HepG2 (cell line): ENCODE measurements around the gene RARA. TPM values are rescaled to one million over a fixed set of nuclear protein-coding genes. Genes with fewer than 3 reads are reported as not detected.

Experiments used
- ATF7-NPFF ChIP-seq: sonication (generic); formaldehyde crosslinking; IDR thresholded peaks from 2 replicates; pipeline ENCODE4 v1.8.1; 2023; ENCODE audit warnings: mild to moderate bottlenecking, low read depth, missing genetic modification reagents, moderate library complexity
- BRD4 ChIP-seq: sonication (generic); formaldehyde crosslinking; IDR thresholded peaks from 2 replicates; pipeline ENCODE4 v1.4.0; 2020; ENCODE audit warnings: missing genetic modification reagents
- EP300 ChIP-seq, 3 experiments: sonication (generic) in 1 of 3; formaldehyde crosslinking in 1 of 3; IDR thresholded peaks; 2 replicates each; pipeline versions ENCODE4 v1.5.1 to v1.6.1; 2011 to 2020; ENCODE audit warnings: low read depth in 2 of 3, low read length in 2 of 3, borderline replicate concordance in 1 of 3, improper control_type of control experiment in 1 of 3, mild to moderate bottlenecking in 1 of 3, missing genetic modification reagents in 1 of 3, moderate library complexity in 1 of 3
- FIP1L1 ChIP-seq: fragments of 200-400 bp; formaldehyde crosslinking; IDR thresholded peaks from 2 replicates; pipeline ENCODE4 v1.6.1; 2018; ENCODE audit warnings: low read depth, mild to moderate bottlenecking, low read length, moderate library complexity, borderline replicate concordance; ENCODE audit not compliant: insufficient read depth
- HMG20B ChIP-seq: conservative IDR thresholded peaks from 2 replicates; pipeline ENCODE4 v1.6.1; 2016; ENCODE audit warnings: missing genetic modification reagents, missing compliant biosample characterization
- NFYB ChIP-seq: sonication (generic); formaldehyde crosslinking; IDR thresholded peaks from 2 replicates; pipeline ENCODE4 v1.4.0; 2020; ENCODE audit warnings: missing genetic modification reagents
- PLRG1 ChIP-seq: fragments of 450-650 bp; conservative IDR thresholded peaks from 2 replicates; pipeline ENCODE4 v1.6.1; 2016
- REPIN1 ChIP-seq: sonication (generic); formaldehyde crosslinking; IDR thresholded peaks from 2 replicates; pipeline ENCODE4 v1.8.0; 2022; ENCODE audit warnings: missing genetic modification reagents, low read depth, mild to moderate bottlenecking, borderline replicate concordance
- ZBTB3 ChIP-seq: sonication (generic); formaldehyde crosslinking; IDR thresholded peaks from 2 replicates; pipeline ENCODE4 v1.4.0; 2020; ENCODE audit warnings: low read depth, mild to moderate bottlenecking, moderate library complexity, missing genetic modification reagents, borderline replicate concordance
- ZNF180 ChIP-seq: sonication (generic); formaldehyde crosslinking; IDR thresholded peaks from 2 replicates; pipeline ENCODE4 v1.4.0; 2020; ENCODE audit warnings: low read depth, missing genetic modification reagents, borderline replicate concordance
- ZNF235 ChIP-seq: sonication (generic); formaldehyde crosslinking; IDR thresholded peaks from 2 replicates; pipeline ENCODE4 v1.8.1; 2023; ENCODE audit warnings: mild to moderate bottlenecking, missing genetic modification reagents, borderline replicate concordance
- ZNF550 ChIP-seq: sonication (generic); formaldehyde crosslinking; IDR thresholded peaks from 2 replicates; pipeline ENCODE4 v1.4.0; 2020; ENCODE audit warnings: mild to moderate bottlenecking, missing genetic modification reagents, borderline replicate concordance
- ZNF564 ChIP-seq: sonication (generic); formaldehyde crosslinking; IDR thresholded peaks from 2 replicates; pipeline ENCODE4 v1.8.1; 2023; ENCODE audit warnings: mild to moderate bottlenecking, missing genetic modification reagents
- ZNF570 ChIP-seq: sonication (generic); formaldehyde crosslinking; IDR thresholded peaks from 2 replicates; pipeline ENCODE4 v1.4.0; 2020; ENCODE audit warnings: mild to moderate bottlenecking, missing genetic modification reagents, borderline replicate concordance
- ZNF644 ChIP-seq: IDR thresholded peaks from 2 replicates; pipeline ENCODE4 v1.6.1; 2016; ENCODE audit warnings: low read depth
- ZNF768 ChIP-seq: sonication (generic); formaldehyde crosslinking; IDR thresholded peaks from 2 replicates; pipeline ENCODE4 v1.4.0; 2020; ENCODE audit warnings: missing genetic modification reagents
- ZSCAN25 ChIP-seq: sonication (generic); formaldehyde crosslinking; IDR thresholded peaks from 2 replicates; pipeline ENCODE4 v1.8.0; 2022; ENCODE audit warnings: mild to moderate bottlenecking, missing genetic modification reagents
- polyA plus RNA-seq, 8 experiments: library from polyadenylated mRNA; depleted of rRNA in 3 of 8; stranded (reverse) in 7 of 8; unstranded in 1 of 8; fragments of >200 nt; fragmentation: Illumina TruSeq in 4 of 8; extraction: Trizol in 4 of 8; gene quantifications; 2 replicates each; pipeline versions ENCODE4 v1.2.1 to v1.2.3, GENCODE V29; 2011 to 2016; ENCODE audit warnings: low read depth in 4 of 8, missing spikeins in 1 of 8, mixed read lengths in 1 of 8; ENCODE audit not compliant: insufficient read depth in 1 of 8
- total RNA-seq, 5 experiments: library from RNA; depleted of rRNA; stranded (reverse); fragments of >200 nt; fragmentation: Illumina TruSeq; extraction: Trizol; gene quantifications; 2 replicates each; pipeline ENCODE4 v1.2.3, GENCODE V29; 2016; ENCODE audit warnings: low read depth in 1 of 5
- TF ChIP-seq, protein P1 (sequence below): IDR thresholded peaks from 2 replicates; pipeline ENCODE4 v1.6.1; 2016; ENCODE audit warnings: mild to moderate bottlenecking, missing biosample characterization, missing genetic modification reagents
- TF ChIP-seq, protein P2 (sequence below): sonication (generic); formaldehyde crosslinking; IDR thresholded peaks from 2 replicates; pipeline ENCODE4 v1.8.1; 2023; ENCODE audit warnings: mild to moderate bottlenecking, moderate library complexity, missing genetic modification reagents
- TF ChIP-seq, protein P3 (sequence below): sonication (generic); formaldehyde crosslinking; IDR thresholded peaks from 2 replicates; pipeline ENCODE4 v1.4.0; 2020; ENCODE audit warnings: missing genetic modification reagents, mild to moderate bottlenecking, borderline replicate concordance
- TF ChIP-seq, protein P4 (sequence below): sonication (generic); formaldehyde crosslinking; IDR thresholded peaks from 2 replicates; pipeline ENCODE4 v1.4.0; 2020; ENCODE audit warnings: mild to moderate bottlenecking, missing genetic modification reagents
- TF ChIP-seq, protein P5 (sequence below): sonication (generic); formaldehyde crosslinking; IDR thresholded peaks from 2 replicates; pipeline ENCODE4 v1.9.0; 2021; ENCODE audit warnings: missing genetic modification reagents, borderline replicate concordance

Gene RARA
- total and polyA plus RNA-seq, 2 of the 13 experiments (the other 11 are each of a cell fraction or from before 2014, with no cell fraction given), result 6.4 to 8.6 TPM

DNA sequence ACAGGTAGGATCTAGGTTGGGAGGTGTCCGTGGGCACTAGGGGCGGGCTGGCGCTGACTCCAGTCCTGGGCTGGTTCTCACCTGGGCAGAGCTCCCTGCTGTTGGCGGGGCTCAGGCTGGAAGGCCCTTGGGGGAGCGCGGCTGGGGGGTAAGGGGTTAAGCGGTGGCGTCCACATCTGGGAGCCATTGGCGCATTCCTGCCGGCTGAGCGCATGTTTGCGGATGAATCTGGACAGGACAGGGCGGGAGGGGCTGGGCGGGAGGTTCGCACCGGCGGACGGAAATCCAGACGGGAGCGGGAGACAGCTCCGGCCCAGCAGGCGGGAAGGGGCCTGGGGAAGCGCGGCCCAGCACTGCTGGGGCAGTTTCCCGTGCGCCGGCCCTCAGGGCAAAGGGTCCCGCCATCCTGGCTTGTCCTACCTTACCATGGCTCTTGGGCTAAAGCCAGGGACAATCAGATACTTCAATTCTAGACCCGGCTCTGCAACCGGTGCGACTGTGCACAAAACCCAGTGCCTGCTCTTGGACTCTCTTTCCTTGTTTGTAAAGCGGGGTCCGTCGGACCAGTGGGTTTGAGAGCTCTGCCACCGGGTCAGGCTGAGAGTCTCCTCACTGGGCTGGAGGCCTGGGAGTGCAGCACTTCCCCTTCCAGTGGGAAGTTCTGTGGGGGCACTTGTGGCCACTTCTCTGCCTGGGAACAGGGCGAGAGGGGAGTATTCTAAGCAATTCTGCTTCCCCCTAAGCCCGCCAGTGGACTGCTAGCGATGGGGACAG is 7.8 kb downstream of the RARA start (continued):
- peak; percentile 73; the same call in 1 of the 2 replicates for TF ChIP-seq ZNF768
- TF ChIP-seq, protein P1, sequence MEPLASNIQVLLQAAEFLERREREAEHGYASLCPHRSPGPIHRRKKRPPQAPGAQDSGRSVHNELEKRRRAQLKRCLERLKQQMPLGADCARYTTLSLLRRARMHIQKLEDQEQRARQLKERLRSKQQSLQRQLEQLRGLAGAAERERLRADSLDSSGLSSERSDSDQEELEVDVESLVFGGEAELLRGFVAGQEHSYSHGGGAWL, result peak; percentile 76; the same call in 1 of the 2 replicates
- no peak for TF ChIP-seq ZNF180 (CRISPR knock-in tag)
- no peak; the same call in 1 of the 2 replicates for TF ChIP-seq ZNF644 (CRISPR knock-in tag)
- TF ChIP-seq HMG20B (CRISPR knock-in tag), result peak; percentile 74
- TF ChIP-seq ATF7-NPFF (CRISPR knock-in tag), result peak; percentile 59; the same call in 1 of the 2 replicates
- TF ChIP-seq FIP1L1, result no peak
- no peak for TF ChIP-seq PLRG1
- peak; percentile 80; the same call in 1 of the 2 replicates for TF ChIP-seq ZNF564 (CRISPR knock-in tag)
- TF ChIP-seq, protein P2, sequence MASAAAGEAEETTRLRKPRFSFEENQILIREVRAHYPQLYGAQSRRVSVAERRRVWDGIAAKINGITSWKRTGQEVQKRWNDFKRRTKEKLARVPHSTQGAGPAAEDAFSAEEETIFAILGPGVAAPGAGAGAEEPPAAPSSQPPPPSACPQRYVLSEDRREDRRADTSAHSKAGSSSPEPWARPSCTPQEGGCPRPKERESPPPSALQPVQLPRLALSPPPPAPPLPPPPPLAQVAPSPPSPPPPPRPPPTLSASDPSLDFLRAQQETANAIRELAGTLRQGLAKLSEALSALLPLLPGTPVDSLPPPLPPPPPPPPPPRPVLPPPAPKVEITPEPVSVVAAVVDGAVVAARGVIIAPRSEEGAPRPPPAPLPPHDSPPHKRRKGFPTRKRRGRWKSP (CRISPR knock-in tag), result peak; percentile 82
- peak; percentile 7; the same call in 1 of the 2 replicates for TF ChIP-seq NFYB
- TF ChIP-seq, protein P3, sequence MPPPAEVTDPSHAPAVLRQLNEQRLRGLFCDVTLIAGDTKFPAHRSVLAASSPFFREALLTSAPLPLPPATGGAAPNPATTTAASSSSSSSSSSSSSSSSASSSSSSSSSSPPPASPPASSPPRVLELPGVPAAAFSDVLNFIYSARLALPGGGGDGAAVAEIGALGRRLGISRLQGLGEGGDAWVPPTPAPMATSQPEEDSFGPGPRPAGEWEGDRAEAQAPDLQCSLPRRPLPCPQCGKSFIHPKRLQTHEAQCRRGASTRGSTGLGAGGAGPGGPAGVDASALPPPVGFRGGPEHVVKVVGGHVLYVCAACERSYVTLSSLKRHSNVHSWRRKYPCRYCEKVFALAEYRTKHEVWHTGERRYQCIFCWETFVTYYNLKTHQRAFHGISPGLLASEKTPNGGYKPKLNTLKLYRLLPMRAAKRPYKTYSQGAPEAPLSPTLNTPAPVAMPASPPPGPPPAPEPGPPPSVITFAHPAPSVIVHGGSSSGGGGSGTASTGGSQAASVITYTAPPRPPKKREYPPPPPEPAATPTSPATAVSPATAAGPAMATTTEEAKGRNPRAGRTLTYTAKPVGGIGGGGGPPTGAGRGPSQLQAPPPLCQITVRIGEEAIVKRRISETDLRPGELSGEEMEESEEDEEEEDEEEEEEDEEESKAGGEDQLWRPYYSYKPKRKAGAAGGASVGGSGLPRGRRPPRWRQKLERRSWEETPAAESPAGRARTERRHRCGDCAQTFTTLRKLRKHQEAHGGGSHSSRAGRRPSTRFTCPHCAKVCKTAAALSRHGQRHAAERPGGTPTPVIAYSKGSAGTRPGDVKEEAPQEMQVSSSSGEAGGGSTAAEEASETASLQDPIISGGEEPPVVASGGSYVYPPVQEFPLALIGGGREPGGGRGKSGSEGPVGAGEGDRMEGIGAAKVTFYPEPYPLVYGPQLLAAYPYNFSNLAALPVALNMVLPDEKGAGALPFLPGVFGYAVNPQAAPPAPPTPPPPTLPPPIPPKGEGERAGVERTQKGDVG (CRISPR knock-in tag), result 0 out of 2 replicates have a peak, but pooled peaks have one; percentile 21
- TF ChIP-seq, protein P4, sequence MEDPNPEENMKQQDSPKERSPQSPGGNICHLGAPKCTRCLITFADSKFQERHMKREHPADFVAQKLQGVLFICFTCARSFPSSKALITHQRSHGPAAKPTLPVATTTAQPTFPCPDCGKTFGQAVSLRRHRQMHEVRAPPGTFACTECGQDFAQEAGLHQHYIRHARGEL (CRISPR knock-in tag), result no peak
- no peak for TF ChIP-seq REPIN1 (CRISPR knock-in tag)
- TF ChIP-seq EP300 (IDR thresholded peaks at IDR 0.05; ENCODE audit: low read depth in 2 of 2, low read length in 2 of 2), result peak in 1 of 2 experiments; percentile 31; a peak in 2 of 4 replicates
- 0 out of 2 replicates have a peak, but pooled peaks have one; percentile 34 for TF ChIP-seq EP300 (CRISPR knock-in tag; IDR thresholded peaks at IDR 0.05; ENCODE audit: borderline replicate concordance)
- TF ChIP-seq ZSCAN25, result no peak
- TF ChIP-seq, protein P5, sequence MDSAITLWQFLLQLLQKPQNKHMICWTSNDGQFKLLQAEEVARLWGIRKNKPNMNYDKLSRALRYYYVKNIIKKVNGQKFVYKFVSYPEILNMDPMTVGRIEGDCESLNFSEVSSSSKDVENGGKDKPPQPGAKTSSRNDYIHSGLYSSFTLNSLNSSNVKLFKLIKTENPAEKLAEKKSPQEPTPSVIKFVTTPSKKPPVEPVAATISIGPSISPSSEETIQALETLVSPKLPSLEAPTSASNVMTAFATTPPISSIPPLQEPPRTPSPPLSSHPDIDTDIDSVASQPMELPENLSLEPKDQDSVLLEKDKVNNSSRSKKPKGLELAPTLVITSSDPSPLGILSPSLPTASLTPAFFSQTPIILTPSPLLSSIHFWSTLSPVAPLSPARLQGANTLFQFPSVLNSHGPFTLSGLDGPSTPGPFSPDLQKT, result no peak
- no peak for TF ChIP-seq ZNF550
- peak; percentile 77; the same call in 1 of the 2 replicates for TF ChIP-seq BRD4 (CRISPR knock-in tag)
- TF ChIP-seq ZBTB3, result 0 out of 2 replicates have a peak, but pooled peaks have one; percentile 58
- 0 out of 2 replicates have a peak, but pooled peaks have one; percentile 50 for TF ChIP-seq ZNF235
- TF ChIP-seq ZNF570 (CRISPR knock-in tag), result 0 out of 2 replicates have a peak, but pooled peaks have one; percentile 67
